ENCODE measurements around the gene CRACR2A. TPM values are rescaled to one million over a fixed set of nuclear protein-coding genes. Genes with fewer than 3 reads are reported as not detected.

Gene CRACR2A
- total and polyA plus RNA-seq, 9 of the 15 experiments (the other 6 are each of a cell fraction or from before 2014, with no cell fraction given) = 2.1 to 15.1 (median 10.4) TPM

DNA sequence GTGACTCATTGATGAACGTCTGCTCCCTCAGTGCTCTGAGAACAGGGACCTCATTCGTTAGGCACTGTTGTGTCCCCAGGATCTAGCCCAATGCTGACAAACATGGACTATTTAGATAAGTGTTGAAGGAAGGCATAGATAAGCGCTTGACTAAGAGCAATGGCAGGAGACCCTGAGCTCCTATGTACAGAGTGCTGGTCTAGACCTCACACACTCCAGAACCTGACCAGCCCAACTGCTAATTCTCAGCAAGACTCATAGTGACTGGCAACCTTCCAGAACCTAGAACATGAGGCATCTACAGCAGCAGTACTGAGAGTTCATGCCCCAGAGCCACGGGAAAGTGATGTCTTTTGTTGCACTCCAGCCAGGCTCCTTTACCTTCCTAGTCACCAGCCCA lies 69.2 kb downstream of the CRACR2A start (continued):
- TF ChIP-seq, protein P1, sequence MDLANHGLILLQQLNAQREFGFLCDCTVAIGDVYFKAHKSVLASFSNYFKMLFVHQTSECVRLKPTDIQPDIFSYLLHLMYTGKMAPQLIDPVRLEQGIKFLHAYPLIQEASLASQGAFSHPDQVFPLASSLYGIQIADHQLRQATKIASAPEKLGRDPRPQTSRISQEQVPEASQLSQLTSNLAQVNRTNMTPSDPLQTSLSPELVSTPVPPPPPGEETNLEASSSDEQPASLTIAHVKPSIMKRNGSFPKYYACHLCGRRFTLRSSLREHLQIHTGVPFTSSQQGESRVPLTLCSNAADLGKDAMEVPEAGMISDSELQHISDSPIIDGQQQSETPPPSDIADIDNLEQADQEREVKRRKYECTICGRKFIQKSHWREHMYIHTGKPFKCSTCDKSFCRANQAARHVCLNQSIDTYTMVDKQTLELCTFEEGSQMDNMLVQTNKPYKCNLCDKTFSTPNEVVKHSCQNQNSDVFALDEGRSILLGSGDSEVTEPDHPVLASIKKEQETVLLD (IDR thresholded peaks at IDR 0.05) = no peak
- TF ChIP-seq, protein P2, sequence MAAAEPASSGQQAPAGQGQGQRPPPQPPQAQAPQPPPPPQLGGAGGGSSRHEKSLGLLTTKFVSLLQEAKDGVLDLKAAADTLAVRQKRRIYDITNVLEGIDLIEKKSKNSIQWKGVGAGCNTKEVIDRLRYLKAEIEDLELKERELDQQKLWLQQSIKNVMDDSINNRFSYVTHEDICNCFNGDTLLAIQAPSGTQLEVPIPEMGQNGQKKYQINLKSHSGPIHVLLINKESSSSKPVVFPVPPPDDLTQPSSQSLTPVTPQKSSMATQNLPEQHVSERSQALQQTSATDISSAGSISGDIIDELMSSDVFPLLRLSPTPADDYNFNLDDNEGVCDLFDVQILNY (CRISPR knock-in tag; IDR thresholded peaks at IDR 0.05) = no peak
- 0 out of 4 replicates have a peak, but pooled peaks of 1 of the 2 experiments have one; percentile 11 for TF ChIP-seq HDAC1 (IDR thresholded peaks at IDR 0.05)
- TF ChIP-seq SAP30 (IDR thresholded peaks at IDR 0.05; ENCODE audit: borderline replicate concordance, insufficient read depth, low read depth, low read length, poor library complexity, severe bottlenecking) = no peak
- peak; percentile 49 for TF ChIP-seq NCOR1 (IDR thresholded peaks at IDR 0.05)
- TF ChIP-seq TCF3 (CRISPR knock-in tag; IDR thresholded peaks at IDR 0.05) = peak; percentile 73
- peak; percentile 80 for TF ChIP-seq FOSL1 (tag; conservative IDR thresholded peaks at IDR 0.05)
- 0 out of 4 replicates have a peak, but pooled peaks of 1 of the 2 experiments have one; percentile 23 for TF ChIP-seq NRF1 (conservative IDR thresholded peaks at IDR 0.05 in 1 of 2, IDR thresholded peaks at IDR 0.05 in 1 of 2)
- peak; percentile 54; the same call in 1 of the 2 replicates for TF ChIP-seq SMARCA4 (IDR thresholded peaks at IDR 0.05)
- TF ChIP-seq NFE2 (IDR thresholded peaks at IDR 0.05; ENCODE audit: low read depth) = 0 out of 2 replicates have a peak, but pooled peaks have one; percentile 10
- TF ChIP-seq NFIC (IDR thresholded peaks at IDR 0.05) = peak; percentile 93
- TF ChIP-seq GATA2 (CRISPR knock-in tag; IDR thresholded peaks at IDR 0.05) = 0 out of 2 replicates have a peak, but pooled peaks have one; percentile 26
- 0 out of 4 replicates have a peak, but pooled peaks of 1 of the 2 experiments have one; percentile 10 for TF ChIP-seq TRIM24 (IDR thresholded peaks at IDR 0.05)
- 0 out of 2 replicates have a peak, but pooled peaks have one; percentile 20 for TF ChIP-seq GATAD2B (IDR thresholded peaks at IDR 0.05; ENCODE audit: borderline replicate concordance)
- TF ChIP-seq CBFA2T2 (conservative IDR thresholded peaks at IDR 0.05) = peak; percentile 57
- TF ChIP-seq TEAD4 (IDR thresholded peaks at IDR 0.05; ENCODE audit: low read length) = peak; percentile 51; the same call in 1 of the 2 replicates
- no peak for TF ChIP-seq TEAD4 (CRISPR knock-in tag; IDR thresholded peaks at IDR 0.05; ENCODE audit: borderline replicate concordance)
- peak; percentile 74 for TF ChIP-seq MEIS2 (IDR thresholded peaks at IDR 0.05; ENCODE audit: partially characterized antibody)
- TF ChIP-seq DDX20 (tag; IDR thresholded peaks at IDR 0.05; ENCODE audit: low read depth) = no peak
- TF ChIP-seq GABPA (tag; conservative IDR thresholded peaks at IDR 0.05; ENCODE audit: low read depth) = no peak
- peak; percentile 20 for TF ChIP-seq EP300 (IDR thresholded peaks at IDR 0.05; ENCODE audit: low read length)
- TF ChIP-seq ZNF311 (CRISPR knock-in tag; IDR thresholded peaks at IDR 0.05) = no peak
- TF ChIP-seq ETV5 (CRISPR knock-in tag; IDR thresholded peaks at IDR 0.05; ENCODE audit: low read depth) = no peak
- TF ChIP-seq, protein P3, sequence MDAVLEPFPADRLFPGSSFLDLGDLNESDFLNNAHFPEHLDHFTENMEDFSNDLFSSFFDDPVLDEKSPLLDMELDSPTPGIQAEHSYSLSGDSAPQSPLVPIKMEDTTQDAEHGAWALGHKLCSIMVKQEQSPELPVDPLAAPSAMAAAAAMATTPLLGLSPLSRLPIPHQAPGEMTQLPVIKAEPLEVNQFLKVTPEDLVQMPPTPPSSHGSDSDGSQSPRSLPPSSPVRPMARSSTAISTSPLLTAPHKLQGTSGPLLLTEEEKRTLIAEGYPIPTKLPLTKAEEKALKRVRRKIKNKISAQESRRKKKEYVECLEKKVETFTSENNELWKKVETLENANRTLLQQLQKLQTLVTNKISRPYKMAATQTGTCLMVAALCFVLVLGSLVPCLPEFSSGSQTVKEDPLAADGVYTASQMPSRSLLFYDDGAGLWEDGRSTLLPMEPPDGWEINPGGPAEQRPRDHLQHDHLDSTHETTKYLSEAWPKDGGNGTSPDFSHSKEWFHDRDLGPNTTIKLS (IDR thresholded peaks at IDR 0.05; ENCODE audit: borderline replicate concordance, low read depth) = peak; percentile 100; the same call in 1 of the 2 replicates
- TF ChIP-seq CEBPG (CRISPR knock-in tag; IDR thresholded peaks at IDR 0.05) = no peak
- TF ChIP-seq CEBPG (tag; conservative IDR thresholded peaks at IDR 0.05 in 1 of 2, IDR thresholded peaks at IDR 0.05 in 1 of 2) = no peak
- peak; percentile 32; the same call in 1 of the 2 replicates for TF ChIP-seq SOX6 (IDR thresholded peaks at IDR 0.05)
- no peak for TF ChIP-seq XRCC4 (IDR thresholded peaks at IDR 0.05; ENCODE audit: extremely low read depth, insufficient read depth, insufficient read length)
- TF ChIP-seq ARNT (IDR thresholded peaks at IDR 0.05) = peak in 1 of 2 experiments; percentile 82; a peak in 1 of 4 replicates

All from K562 (cell line).